ENCODE data around the gene VIM.

VIM gene

DNA sequence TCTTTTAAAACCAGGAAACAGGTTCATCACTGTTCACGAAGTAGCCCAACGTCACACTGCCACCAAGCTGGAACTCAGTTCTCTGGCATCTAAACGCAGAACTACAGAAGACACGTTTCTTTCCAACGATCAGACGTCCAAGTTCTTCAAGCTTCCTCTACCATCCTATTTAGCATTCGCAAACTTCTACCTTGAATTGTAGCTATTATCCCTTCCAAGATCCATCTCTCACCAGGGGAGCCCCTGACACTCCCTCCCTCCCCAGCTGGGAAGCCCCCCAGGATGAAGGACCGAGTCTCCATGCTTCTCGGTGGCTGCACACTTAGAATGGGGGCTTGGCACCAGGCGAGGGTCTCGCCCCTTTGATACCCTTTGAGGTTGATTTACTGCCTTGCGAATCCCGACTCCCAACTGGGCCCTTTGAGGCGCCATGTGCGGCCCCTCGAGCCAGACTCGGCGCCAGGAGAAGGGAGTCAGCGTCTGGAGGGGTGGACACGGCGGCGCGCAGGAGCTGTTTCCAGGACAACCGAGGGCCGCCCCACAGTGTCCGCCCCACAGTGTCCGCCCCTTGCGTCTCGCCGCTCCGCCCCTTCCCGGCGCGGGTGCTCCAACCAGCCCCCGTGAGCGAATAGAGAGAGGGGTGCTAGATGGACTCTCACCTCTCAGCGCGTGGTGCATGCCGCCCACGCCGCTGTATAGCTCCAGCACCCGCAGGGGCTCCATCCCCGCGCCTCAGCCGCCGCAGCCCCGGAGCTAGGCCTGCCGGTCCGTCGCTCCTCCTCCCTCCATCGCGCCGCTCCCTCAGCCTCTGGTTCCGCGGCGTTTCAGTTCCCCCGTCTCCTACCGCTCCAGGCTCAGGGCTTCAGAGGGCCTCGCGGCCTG, 26.9 kb upstream of the VIM start, which contains the start of gene TRDMT1:
TRDMT1 (minus strand) TSS at position 761 of the 882 bp plus-strand sequence; CDS start at position 723, 38 bp downstream.
- peak; percentile 83 for DNase-seq
- Mint-ChIP-seq H3K4me3 (peak within 1 kb of the TSS; percentile 86), H3K27me3 (no peaks in the 10 kb centered on the region)

DNA sequence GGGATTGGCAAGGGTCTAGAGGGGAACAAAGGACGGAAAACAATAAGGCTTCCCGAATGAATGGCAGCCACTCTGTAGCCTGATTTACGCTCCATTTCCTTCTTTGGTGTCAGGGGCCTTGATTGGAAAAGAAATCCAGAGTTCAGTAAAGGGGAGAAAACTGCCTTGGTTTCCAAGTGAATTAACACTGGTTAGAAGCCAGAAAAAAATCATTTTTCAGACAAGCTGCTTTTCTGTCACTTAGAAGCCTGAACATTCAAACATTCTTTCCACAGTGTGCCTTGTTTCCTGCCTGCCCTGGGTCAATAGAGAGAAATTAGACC, 26.3 kb upstream of the VIM start:
- peaks cover 59% of the 10 kb centered on the region for H3K4me1 Mint-ChIP-seq
- H3K27ac Mint-ChIP-seq, result peak overlapping the region; percentile 89
- DNase-seq (no peak), ATAC-seq (no peak)
- H3K9me3 Mint-ChIP-seq, result no peaks in the 10 kb centered on the region
- no peaks in the 10 kb centered on the region for H3K36me3 Mint-ChIP-seq (ENCODE audit: low read depth)
- no peaks in the 10 kb centered on the region for H3K27me3 Mint-ChIP-seq
- peak overlapping the region; percentile 86 for H3K4me3 Mint-ChIP-seq

More for the DNA sequence above, 26.9 kb upstream of the VIM start, which contains the start of gene TRDMT1:
- Mint-ChIP-seq H3K4me1 (peaks cover 55% of the 10 kb centered on the region), H3K9me3 (no peaks in the 10 kb centered on the region), H3K27ac (peak within 1 kb of the TSS; percentile 89), H3K36me3 (ENCODE audit: low read depth) (no peaks in the 10 kb centered on the region)
- ATAC-seq, result peak; percentile 97

DNA sequence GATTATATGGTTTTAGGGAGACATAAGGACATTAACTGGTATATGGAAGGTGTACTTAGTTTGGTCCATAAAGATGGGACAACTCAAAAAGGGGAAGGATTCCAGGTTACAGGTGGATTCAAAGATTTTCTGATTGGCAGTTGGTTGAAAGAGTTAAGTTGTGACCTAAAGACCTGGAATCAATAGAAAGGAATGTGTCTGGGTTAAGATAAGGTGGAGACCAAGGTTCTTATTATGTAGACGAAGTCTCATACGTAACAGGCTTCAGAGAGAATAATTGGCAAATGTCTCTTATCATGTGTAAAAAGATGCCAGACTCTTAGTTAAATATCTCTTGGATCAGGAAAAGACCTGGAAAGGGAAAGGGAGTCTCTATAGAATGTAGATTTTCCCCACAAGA, 25.5 kb upstream of the VIM start:
- Mint-ChIP-seq H3K4me1 (peaks cover 64% of the 10 kb centered on the region), H3K27ac (peak overlapping the region; percentile 89), H3K27me3 (no peaks in the 10 kb centered on the region), H3K36me3 (ENCODE audit: low read depth) (no peaks in the 10 kb centered on the region), H3K9me3 (no peaks in the 10 kb centered on the region), H3K4me3 (peak overlapping the region; percentile 21)
- ATAC-seq, result no peak
- DNase-seq, result no peak

DNA sequence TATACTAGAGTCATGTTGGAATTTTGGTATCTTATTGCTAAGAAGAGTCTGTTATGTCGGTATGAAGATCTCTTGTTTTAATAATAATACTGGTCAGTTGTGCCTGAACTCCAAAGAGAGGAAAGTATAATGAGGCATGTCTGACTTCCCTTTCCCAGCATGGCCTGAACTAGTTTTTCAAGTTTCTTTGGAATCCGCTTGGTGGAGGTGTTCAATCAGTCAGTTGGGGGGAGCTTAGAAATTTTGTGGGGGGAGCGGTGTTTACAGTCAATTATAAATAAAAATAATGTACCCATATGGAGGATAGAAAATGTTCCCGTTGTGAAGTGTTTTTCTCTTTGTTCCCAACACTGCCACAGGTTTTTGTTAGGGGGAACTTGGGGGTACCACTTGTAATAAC, 25.0 kb upstream of the VIM start:
- H3K4me1 Mint-ChIP-seq, result peaks cover 66% of the 10 kb centered on the region
- DNase-seq (no peak), ATAC-seq (no peak)
- H3K4me3 Mint-ChIP-seq, result no peak overlapping the region
- H3K27ac Mint-ChIP-seq, result no peak overlapping the region
- H3K36me3 Mint-ChIP-seq (ENCODE audit: low read depth), result no peaks in the 10 kb centered on the region
- H3K9me3 Mint-ChIP-seq, result no peaks in the 10 kb centered on the region
- no peaks in the 10 kb centered on the region for H3K27me3 Mint-ChIP-seq

DNA sequence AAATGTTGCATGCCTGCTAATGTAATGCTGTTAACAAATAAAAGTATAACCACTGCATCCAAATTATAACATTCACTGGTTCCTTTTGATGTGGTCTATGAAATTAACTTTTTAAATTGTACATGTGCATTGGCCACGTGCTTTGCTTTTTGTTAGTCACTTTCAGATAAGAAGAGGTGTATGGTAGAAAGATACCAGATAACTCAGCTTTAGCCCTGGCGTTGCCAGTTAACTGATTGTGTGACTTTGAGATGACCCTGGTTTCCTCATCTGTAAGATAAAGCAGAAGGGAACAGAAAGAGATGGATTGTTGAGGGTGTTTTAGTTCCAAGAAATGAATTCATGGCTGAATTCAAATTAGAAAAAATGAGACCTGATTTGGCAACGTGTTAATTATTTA, 24.6 kb upstream of the VIM start:
- H3K27me3 Mint-ChIP-seq, result no peaks in the 10 kb centered on the region
- DNase-seq (no peak), ATAC-seq (no peak)
- H3K27ac Mint-ChIP-seq, result no peak overlapping the region
- no peaks in the 10 kb centered on the region for H3K36me3 Mint-ChIP-seq (ENCODE audit: low read depth)
- H3K4me1 Mint-ChIP-seq, result peaks cover 69% of the 10 kb centered on the region
- H3K9me3 Mint-ChIP-seq, result no peaks in the 10 kb centered on the region
- no peak overlapping the region for H3K4me3 Mint-ChIP-seq

DNA sequence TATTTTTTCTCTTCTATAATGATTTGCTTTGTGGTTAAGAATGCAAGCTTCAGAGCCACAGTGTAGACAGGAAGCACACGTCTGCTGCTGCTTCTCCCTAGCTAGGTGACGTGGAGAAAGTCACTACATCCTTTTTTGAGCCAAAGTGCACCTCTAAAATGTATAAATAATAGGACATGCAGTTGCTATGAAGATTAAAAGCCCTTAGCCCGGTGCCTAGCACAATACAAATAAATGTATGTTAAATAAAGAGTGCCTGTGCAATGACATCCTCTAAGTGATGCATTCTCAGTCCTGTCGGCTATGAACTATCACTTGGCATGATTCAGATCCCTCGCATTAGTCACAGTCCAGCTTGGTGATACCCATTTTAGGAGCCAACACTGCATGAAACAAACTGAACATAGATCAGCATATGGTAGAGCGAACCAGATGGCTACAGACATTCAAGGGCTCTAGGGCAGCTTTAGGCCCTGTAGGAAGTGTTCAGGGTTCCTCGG, 21.8 kb upstream of the VIM start:
- DNase-seq, result no peak
- H3K36me3 Mint-ChIP-seq (ENCODE audit: low read depth), result no peaks in the 10 kb centered on the region
- H3K4me3 Mint-ChIP-seq, result peak overlapping the region; percentile 25
- H3K27me3 Mint-ChIP-seq, result no peaks in the 10 kb centered on the region
- H3K9me3 Mint-ChIP-seq, result no peaks in the 10 kb centered on the region
- peak; percentile 90 for ATAC-seq
- peak overlapping the region; percentile 81 for H3K27ac Mint-ChIP-seq
- H3K4me1 Mint-ChIP-seq, result peaks cover 55% of the 10 kb centered on the region

DNA sequence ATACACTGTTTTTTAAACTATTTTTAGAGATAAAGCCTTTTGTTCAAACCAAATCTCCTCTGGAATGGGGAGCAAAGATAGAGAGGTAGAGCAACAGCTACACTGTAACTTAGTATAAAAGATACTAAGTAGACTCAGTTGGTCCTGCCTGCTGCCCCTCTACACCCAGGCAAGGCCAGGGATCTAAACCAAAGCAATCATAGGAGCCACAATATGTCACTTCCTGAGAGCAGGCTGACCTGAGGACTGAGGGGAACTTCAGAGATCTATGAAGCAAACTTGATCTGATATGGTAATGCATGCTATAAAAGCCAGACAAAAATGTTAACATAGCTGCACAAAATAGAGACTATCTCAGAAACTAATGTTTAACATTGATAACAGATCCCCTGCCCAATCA, 19.6 kb upstream of the VIM start:
- DNase-seq, result no peak
- Mint-ChIP-seq H3K4me3 (no peak overlapping the region), H3K36me3 (ENCODE audit: low read depth) (no peaks in the 10 kb centered on the region), H3K4me1 (peaks cover 38% of the 10 kb centered on the region), H3K27ac (no peak overlapping the region), H3K9me3 (no peaks in the 10 kb centered on the region), H3K27me3 (no peaks in the 10 kb centered on the region)
- ATAC-seq, result no peak

DNA sequence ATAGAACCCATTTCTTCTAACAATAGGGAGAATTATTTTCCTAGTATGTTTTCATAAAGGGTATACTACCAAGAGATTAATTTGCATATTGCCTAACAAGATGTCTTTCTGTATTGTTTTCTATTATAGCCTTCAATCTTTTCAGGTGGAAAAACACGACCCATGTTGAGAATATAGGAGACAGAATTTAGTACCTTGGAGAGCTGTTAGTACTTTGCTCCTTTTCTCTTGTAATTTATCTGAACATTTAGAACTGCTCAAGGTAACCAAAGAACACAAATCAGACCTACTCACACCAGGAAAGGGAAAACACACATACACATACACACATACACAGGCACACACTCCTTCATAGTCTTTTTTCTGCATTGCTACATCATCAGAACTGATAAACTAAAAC, 18.7 kb upstream of the VIM start:
- Mint-ChIP-seq H3K36me3 (ENCODE audit: low read depth) (no peaks in the 10 kb centered on the region), H3K27ac (no peak overlapping the region), H3K4me3 (no peak overlapping the region), H3K27me3 (no peaks in the 10 kb centered on the region), H3K9me3 (no peaks in the 10 kb centered on the region), H3K4me1 (peaks cover 34% of the 10 kb centered on the region)
- DNase-seq (no peak), ATAC-seq (no peak)

DNA sequence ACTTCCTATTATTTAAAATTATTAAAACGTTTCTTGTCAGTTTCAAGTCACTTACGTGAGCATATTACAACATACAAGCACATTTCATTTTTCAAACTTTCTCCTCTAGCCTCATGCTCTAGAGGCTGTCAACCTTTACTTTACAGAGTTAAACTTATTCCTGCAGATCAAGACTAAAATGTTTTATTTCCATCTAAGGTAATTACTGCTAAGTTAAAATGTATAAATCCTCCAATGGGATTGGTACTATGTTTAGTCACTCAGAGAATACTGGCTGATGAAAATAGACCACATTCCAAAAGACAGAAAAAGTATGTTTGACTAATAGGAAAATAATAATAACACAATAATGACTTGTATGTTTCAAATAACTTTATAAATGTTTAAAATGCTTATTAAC, 18.2 kb upstream of the VIM start:
- no peaks in the 10 kb centered on the region for H3K27me3 Mint-ChIP-seq
- H3K27ac Mint-ChIP-seq, result no peak overlapping the region
- no peaks in the 10 kb centered on the region for H3K9me3 Mint-ChIP-seq
- no peaks in the 10 kb centered on the region for H3K36me3 Mint-ChIP-seq (ENCODE audit: low read depth)
- DNase-seq, result no peak
- H3K4me3 Mint-ChIP-seq, result no peak overlapping the region
- ATAC-seq, result no peak
- H3K4me1 Mint-ChIP-seq, result peaks cover 34% of the 10 kb centered on the region

DNA sequence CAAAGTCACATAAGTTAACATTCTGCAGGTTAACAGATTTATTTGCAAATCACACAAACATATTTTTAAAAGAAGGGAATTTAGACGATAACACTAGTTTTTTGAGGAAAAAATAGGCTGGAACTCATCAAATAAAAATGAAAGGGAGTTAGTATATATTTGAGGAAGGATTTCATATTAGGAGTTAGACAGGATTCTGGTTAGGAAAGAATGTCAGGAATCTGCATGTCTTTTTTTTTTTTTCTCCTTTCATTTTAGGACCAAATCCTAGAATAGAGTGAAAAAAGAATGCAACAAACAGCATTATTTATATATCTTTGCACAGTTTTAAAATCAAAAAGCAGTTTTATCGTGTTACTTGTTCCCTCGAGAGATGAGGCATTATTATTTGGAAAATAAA, 17.7 kb upstream of the VIM start:
- no peaks in the 10 kb centered on the region for H3K27me3 Mint-ChIP-seq
- H3K9me3 Mint-ChIP-seq, result no peaks in the 10 kb centered on the region
- H3K27ac Mint-ChIP-seq, result no peak overlapping the region
- no peak overlapping the region for H3K4me3 Mint-ChIP-seq
- DNase-seq (no peak), ATAC-seq (no peak)
- H3K4me1 Mint-ChIP-seq, result peaks cover 35% of the 10 kb centered on the region
- H3K36me3 Mint-ChIP-seq (ENCODE audit: low read depth), result no peaks in the 10 kb centered on the region

DNA sequence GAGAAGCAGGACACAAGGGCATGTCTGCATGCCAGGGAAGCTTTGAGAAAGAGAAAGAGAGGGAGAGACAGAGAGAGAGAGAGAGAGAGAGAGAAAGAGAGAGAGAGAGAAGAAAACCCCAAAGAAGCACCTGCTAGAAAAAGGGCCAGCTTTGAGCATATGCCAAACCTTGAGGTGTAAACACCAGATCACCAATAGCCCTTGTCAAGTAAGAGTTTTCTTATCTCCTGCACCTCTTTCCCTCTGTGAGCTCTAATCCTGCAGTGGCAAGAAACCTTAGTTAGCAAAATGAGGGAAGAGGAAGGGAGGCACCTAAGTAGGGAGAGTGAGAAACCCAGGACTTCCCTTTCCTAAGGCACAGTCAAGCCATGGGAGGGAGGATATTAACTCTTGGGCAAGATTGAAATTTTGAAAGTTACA, 15.2 kb upstream of the VIM start:
- Mint-ChIP-seq H3K27me3 (no peaks in the 10 kb centered on the region), H3K9me3 (no peaks in the 10 kb centered on the region), H3K36me3 (ENCODE audit: low read depth) (no peaks in the 10 kb centered on the region), H3K4me3 (no peak overlapping the region), H3K27ac (no peak overlapping the region), H3K4me1 (peaks cover 40% of the 10 kb centered on the region)
- DNase-seq, result no peak
- ATAC-seq, result no peak

DNA sequence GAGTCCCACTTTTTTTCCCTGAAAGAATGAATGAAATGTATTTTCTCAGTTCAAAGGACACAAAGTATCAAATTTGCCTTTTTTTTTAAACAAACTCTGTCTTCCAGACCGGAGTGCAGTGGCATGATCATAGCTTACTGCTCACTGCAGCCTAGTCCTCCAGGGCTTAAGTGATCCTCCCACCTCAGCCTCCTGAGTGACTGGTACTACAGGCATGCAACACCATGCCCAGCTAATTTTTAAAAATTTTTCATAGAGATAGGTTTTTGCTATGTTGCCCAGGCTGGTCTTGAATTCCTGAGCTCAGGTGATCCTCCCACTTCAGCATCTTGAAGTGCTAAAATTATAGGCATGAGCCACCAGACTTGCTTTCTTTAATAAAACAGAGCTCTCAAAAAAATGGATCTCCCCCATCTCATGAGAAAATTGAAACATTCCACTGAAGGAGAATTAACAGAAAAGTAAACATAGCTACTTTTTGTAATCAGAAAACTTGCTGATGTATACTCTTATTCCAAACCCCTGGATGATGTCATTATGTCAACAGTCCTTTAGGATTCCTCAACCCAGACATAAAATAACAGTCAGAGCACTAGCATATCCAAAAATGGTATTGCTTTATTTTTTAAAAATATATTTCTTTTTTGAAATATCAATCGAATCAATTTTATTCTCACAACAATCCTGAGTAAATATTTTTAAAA, 14.2 kb upstream of the VIM start:
- Mint-ChIP-seq H3K4me3 (no peak overlapping the region), H3K4me1 (peaks cover 42% of the 10 kb centered on the region), H3K27ac (no peak overlapping the region), H3K36me3 (ENCODE audit: low read depth) (no peaks in the 10 kb centered on the region), H3K9me3 (no peaks in the 10 kb centered on the region), H3K27me3 (no peaks in the 10 kb centered on the region)
- ATAC-seq (no peak), DNase-seq (no peak)

DNA sequence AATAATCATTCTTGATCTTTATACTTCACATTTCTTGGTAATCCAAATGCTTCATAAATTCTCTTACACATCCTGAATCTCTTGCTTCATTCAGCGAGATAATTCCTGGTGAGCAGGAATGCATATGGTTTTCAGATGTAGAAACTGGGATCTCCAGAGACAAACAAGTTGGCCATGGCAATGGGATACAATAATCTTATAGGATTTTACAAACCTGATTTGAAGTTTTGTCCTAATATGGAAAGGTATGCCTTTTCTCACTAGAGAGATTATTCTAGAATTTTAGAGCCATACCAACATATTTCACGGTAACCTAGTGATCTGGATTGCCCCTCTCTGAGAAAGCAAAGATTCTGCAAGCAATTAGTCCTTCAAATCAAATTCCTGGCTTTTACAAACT, 13.5 kb upstream of the VIM start:
- ATAC-seq (no peak), DNase-seq (no peak)
- Mint-ChIP-seq H3K9me3 (no peaks in the 10 kb centered on the region), H3K27me3 (no peaks in the 10 kb centered on the region), H3K27ac (peak overlapping the region; percentile 20), H3K36me3 (ENCODE audit: low read depth) (no peaks in the 10 kb centered on the region), H3K4me1 (peaks cover 45% of the 10 kb centered on the region), H3K4me3 (no peak overlapping the region)

DNA sequence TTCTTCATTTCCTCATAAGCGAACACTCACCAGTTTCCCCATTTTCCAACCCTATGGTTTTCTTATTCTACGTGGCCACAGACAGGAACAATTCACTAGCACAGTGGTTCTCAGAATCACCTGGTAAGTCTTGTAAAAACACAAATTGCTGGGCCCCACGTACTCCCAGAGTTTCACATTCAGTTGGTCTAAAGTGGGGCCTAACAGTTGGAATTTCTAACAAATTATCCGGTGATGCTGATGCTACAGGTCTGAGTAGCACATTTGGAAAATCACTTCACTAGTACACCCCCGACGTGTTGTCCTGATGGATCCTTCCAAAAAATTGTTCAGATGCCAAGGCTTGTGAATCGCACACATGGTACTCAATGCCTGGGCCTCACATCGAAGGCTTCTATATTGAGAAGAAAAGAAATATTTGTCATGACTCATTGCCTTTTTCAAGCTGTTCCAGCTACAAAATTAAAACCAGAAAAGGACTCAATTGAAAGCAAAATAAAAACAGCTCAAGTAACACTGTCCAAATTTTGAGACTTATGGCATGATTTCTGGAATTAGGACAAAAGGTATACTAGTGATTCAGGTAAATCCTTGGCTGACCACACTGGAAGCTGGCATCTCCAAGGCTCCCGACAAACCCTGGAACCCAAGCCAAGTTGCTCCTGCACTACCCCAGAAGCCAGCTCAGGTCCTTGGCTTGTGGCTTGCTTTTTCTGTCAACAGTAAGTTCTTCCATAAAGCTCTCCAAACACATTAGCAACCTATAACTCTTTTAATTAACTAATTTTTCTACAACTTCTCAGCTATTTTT, 12.9 kb upstream of the VIM start:
- H3K27me3 Mint-ChIP-seq, result no peaks in the 10 kb centered on the region
- H3K9me3 Mint-ChIP-seq, result no peaks in the 10 kb centered on the region
- no peak for ATAC-seq
- H3K4me3 Mint-ChIP-seq, result no peak overlapping the region
- peaks cover 46% of the 10 kb centered on the region for H3K4me1 Mint-ChIP-seq
- H3K36me3 Mint-ChIP-seq (ENCODE audit: low read depth), result no peaks in the 10 kb centered on the region
- peak overlapping the region; percentile 97 for H3K27ac Mint-ChIP-seq
- no peak for DNase-seq
